HEK293 (cell line): ENCODE measurements around the gene AGR2.

ENCODE experiments used
- TF ChIP-seq, protein P1 (sequence below): fragments of 450-650 bp; formaldehyde crosslinking; IDR thresholded peaks from 2 replicates; pipeline ENCODE4 v1.5.1; 2016; ENCODE audit warnings: missing biosample characterization, missing genetic modification characterization
- TF ChIP-seq, protein P2 (sequence below): fragments of 450-650 bp; formaldehyde crosslinking; IDR thresholded peaks from 2 replicates; pipeline ENCODE4 v1.5.1; 2016; ENCODE audit warnings: missing biosample characterization, missing genetic modification characterization

DNA sequence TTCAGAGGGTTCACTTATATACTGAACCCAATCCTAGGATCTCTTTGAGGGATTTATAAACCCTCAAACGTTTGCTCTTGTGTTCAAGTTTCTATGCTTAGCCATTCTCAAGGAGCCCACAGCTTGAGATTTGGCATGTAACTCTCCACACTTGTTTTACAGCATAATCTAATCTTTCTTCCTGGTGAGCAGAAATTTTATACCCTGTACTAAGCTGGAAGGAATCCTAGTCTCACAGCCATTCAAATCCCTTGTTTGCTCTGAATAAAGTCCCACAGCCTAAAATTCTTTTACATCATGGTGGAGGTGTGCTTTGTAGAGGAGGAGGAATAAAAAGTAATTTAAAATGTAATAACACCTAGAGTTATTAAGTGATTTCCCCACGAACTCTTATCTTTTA is 5.3 kb upstream of the AGR2 start:
- TF ChIP-seq, protein P1, sequence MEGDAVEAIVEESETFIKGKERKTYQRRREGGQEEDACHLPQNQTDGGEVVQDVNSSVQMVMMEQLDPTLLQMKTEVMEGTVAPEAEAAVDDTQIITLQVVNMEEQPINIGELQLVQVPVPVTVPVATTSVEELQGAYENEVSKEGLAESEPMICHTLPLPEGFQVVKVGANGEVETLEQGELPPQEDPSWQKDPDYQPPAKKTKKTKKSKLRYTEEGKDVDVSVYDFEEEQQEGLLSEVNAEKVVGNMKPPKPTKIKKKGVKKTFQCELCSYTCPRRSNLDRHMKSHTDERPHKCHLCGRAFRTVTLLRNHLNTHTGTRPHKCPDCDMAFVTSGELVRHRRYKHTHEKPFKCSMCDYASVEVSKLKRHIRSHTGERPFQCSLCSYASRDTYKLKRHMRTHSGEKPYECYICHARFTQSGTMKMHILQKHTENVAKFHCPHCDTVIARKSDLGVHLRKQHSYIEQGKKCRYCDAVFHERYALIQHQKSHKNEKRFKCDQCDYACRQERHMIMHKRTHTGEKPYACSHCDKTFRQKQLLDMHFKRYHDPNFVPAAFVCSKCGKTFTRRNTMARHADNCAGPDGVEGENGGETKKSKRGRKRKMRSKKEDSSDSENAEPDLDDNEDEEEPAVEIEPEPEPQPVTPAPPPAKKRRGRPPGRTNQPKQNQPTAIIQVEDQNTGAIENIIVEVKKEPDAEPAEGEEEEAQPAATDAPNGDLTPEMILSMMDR (tag by site-specific recombination) = no peak
- TF ChIP-seq, protein P2, sequence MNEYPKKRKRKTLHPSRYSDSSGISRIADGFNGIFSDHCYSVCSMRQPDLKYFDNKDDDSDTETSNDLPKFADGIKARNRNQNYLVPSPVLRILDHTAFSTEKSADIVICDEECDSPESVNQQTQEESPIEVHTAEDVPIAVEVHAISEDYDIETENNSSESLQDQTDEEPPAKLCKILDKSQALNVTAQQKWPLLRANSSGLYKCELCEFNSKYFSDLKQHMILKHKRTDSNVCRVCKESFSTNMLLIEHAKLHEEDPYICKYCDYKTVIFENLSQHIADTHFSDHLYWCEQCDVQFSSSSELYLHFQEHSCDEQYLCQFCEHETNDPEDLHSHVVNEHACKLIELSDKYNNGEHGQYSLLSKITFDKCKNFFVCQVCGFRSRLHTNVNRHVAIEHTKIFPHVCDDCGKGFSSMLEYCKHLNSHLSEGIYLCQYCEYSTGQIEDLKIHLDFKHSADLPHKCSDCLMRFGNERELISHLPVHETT (tag by site-specific recombination) = no peak
